OCI-LY3 (cell line): ENCODE data around the gene ZNF19.

ENCODE experiments used
- EZH2phosphoT487 ChIP-seq: fragments of 200-600 bp; shearing (Covaris generic); IDR thresholded peaks from 2 replicates; pipeline ENCODE4 v1.6.1; 2018; ENCODE audit warnings: antibody characterized with exemption, mixed run types, low read depth
- TF ChIP-seq, protein P1 (sequence below): fragments of 200-600, 300-600 bp; sonication (generic); IDR thresholded peaks from 2 replicates; pipeline ENCODE4 v1.5.1; 2014; ENCODE audit warnings: antibody characterized with exemption, low read length, low read depth

- TF ChIP-seq, protein P1, sequence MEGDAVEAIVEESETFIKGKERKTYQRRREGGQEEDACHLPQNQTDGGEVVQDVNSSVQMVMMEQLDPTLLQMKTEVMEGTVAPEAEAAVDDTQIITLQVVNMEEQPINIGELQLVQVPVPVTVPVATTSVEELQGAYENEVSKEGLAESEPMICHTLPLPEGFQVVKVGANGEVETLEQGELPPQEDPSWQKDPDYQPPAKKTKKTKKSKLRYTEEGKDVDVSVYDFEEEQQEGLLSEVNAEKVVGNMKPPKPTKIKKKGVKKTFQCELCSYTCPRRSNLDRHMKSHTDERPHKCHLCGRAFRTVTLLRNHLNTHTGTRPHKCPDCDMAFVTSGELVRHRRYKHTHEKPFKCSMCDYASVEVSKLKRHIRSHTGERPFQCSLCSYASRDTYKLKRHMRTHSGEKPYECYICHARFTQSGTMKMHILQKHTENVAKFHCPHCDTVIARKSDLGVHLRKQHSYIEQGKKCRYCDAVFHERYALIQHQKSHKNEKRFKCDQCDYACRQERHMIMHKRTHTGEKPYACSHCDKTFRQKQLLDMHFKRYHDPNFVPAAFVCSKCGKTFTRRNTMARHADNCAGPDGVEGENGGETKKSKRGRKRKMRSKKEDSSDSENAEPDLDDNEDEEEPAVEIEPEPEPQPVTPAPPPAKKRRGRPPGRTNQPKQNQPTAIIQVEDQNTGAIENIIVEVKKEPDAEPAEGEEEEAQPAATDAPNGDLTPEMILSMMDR: no peak
- TF ChIP-seq EZH2phosphoT487: no peak
Measured at GRCh38 chr16:71423865-71424264, 65.3 kb downstream of the ZNF19 start.
